ENCODE results near the gene SFMBT2. TPM values are rescaled to one million over a fixed set of nuclear protein-coding genes. Genes with fewer than 3 reads are reported as not detected.

The SFMBT2 gene
- total RNA-seq, 1 experiment from 2014 or later = 14.3 TPM

DNA sequence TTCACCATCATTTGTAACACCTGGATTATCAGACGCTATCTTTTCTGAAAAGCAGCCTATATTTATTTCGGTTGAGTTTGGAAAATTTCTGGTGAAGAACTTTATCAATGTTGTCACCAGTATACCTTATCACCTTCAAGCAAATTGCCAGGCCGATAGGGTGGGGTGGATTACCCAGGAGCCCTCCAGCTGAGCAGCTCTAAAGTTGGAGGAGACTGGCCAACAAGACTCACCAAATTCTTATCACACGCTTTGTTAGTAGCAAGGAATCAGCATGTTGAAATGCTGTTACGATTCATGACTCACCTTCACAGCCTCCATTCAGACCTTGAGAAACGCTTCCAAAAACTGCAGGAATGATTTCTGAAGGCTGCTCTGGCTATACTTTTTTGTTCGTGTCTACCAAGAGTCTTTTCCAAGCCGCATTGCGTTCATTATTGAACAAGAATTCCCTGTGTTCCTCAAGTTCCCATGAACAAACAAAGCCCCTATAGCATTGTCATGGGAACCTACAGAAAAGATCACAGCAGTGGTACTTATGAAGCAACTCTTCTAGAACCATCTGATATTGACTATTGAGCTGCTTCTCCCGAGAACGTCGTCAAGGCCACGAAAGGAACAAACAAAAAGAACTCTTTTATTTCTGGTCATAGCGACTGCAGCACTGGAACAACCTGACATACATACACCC, 291.4 kb downstream of the SFMBT2 start:
- ChIA-PET CTCF (interaction anchor here (0.7 to 2.5 kb wide), 2 partner anchors 11 to 290 kb away, joined by 3 to 38 read pairs; partner anchors contain the start of gene SFMBT2), POLR2A (no interaction called here)
- Mint-ChIP-seq H3K27ac (no peak overlapping the region), H3K27me3 (ENCODE audit: low read depth) (no peaks in the 10 kb centered on the region; the same call in 1 of the 2 replicates), H3K9me3 (peaks cover 3% of the 10 kb centered on the region; the same call in 1 of the 2 replicates), H3K4me1 (no peaks in the 10 kb centered on the region), H3K4me3 (no peak overlapping the region), H3K36me3 (no peaks in the 10 kb centered on the region)
- no peak for ATAC-seq
- no peak for DNase-seq (ENCODE audit: low spot score)
- TF ChIP-seq ZNF416 (CRISPR knock-in tag; IDR thresholded peaks at IDR 0.05) = no peak
- TF ChIP-seq ZNF219 (CRISPR knock-in tag; IDR thresholded peaks at IDR 0.05; ENCODE audit: borderline replicate concordance) = no peak
- no peak for TF ChIP-seq TCF7 (CRISPR knock-in tag; IDR thresholded peaks at IDR 0.05; ENCODE audit: low read depth)
- no peak for TF ChIP-seq EMX1 (CRISPR knock-in tag; IDR thresholded peaks at IDR 0.05)
- no peak for TF ChIP-seq ATF3 (CRISPR knock-in tag; conservative IDR thresholded peaks at IDR 0.05)
- TF ChIP-seq MAX (CRISPR knock-in tag; IDR thresholded peaks at IDR 0.05) = no peak
- no peak for TF ChIP-seq FOXJ3 (CRISPR knock-in tag; IDR thresholded peaks at IDR 0.05; ENCODE audit: borderline replicate concordance)
- no peak for TF ChIP-seq ESRRA (CRISPR knock-in tag; IDR thresholded peaks at IDR 0.05; ENCODE audit: borderline replicate concordance)
- no peak for TF ChIP-seq CREM (CRISPR knock-in tag; IDR thresholded peaks at IDR 0.05)
- TF ChIP-seq SOX15 (CRISPR knock-in tag; IDR thresholded peaks at IDR 0.05) = no peak

GRCh38 chr10:7117806-7118674, 292.8 kb downstream of the SFMBT2 start:
- no peaks in the 10 kb centered on the region for H3K36me3 Mint-ChIP-seq
- H3K9me3 Mint-ChIP-seq = peaks cover 3% of the 10 kb centered on the region; the same call in 1 of the 2 replicates
- POLR2A ChIA-PET = interaction anchor here (0.5 kb wide), 1 partner anchor 190 kb away, joined by 3 read pairs; no protein-coding TSS in a partner anchor
- H3K27ac Mint-ChIP-seq = no peak overlapping the region
- no peak for TF ChIP-seq ZBTB21 (CRISPR knock-in tag; IDR thresholded peaks at IDR 0.05; ENCODE audit: borderline replicate concordance)
- TF ChIP-seq MAX (CRISPR knock-in tag; IDR thresholded peaks at IDR 0.05) = no peak
- TF ChIP-seq, protein P1, sequence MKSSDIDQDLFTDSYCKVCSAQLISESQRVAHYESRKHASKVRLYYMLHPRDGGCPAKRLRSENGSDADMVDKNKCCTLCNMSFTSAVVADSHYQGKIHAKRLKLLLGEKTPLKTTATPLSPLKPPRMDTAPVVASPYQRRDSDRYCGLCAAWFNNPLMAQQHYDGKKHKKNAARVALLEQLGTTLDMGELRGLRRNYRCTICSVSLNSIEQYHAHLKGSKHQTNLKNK (CRISPR knock-in tag; IDR thresholded peaks at IDR 0.05) = no peak
- no peak for TF ChIP-seq SMAD3 (CRISPR knock-in tag; IDR thresholded peaks at IDR 0.05; ENCODE audit: borderline replicate concordance)
- no peak for TF ChIP-seq ZNF317 (CRISPR knock-in tag; IDR thresholded peaks at IDR 0.05; ENCODE audit: borderline replicate concordance, low read depth)
- TF ChIP-seq, protein P2, sequence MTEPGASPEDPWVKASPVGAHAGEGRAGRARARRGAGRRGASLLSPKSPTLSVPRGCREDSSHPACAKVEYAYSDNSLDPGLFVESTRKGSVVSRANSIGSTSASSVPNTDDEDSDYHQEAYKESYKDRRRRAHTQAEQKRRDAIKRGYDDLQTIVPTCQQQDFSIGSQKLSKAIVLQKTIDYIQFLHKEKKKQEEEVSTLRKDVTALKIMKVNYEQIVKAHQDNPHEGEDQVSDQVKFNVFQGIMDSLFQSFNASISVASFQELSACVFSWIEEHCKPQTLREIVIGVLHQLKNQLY (CRISPR knock-in tag; IDR thresholded peaks at IDR 0.05) = no peak
- TF ChIP-seq, protein P3, sequence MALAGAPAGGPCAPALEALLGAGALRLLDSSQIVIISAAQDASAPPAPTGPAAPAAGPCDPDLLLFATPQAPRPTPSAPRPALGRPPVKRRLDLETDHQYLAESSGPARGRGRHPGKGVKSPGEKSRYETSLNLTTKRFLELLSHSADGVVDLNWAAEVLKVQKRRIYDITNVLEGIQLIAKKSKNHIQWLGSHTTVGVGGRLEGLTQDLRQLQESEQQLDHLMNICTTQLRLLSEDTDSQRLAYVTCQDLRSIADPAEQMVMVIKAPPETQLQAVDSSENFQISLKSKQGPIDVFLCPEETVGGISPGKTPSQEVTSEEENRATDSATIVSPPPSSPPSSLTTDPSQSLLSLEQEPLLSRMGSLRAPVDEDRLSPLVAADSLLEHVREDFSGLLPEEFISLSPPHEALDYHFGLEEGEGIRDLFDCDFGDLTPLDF (CRISPR knock-in tag; IDR thresholded peaks at IDR 0.05) = no peak
- no peaks in the 10 kb centered on the region for H3K4me1 Mint-ChIP-seq
- CTCF ChIA-PET = interaction anchor here (0.5 to 1.1 kb wide), 2 partner anchors 309 to 450 kb away, joined by 3 to 5 read pairs; no protein-coding TSS in a partner anchor
- H3K27me3 Mint-ChIP-seq (ENCODE audit: low read depth) = no peaks in the 10 kb centered on the region; the same call in 1 of the 2 replicates
- H3K4me3 Mint-ChIP-seq = no peak overlapping the region
- DNase-seq (ENCODE audit: low spot score) (no peak), ATAC-seq (no peak)
